Lung (tissue), 12 donors: Measurements from ENCODE around the gene ALDH3B1. TPM values are rescaled to one million over a fixed set of nuclear protein-coding genes. Genes with fewer than 3 reads are reported as not detected.

ENCODE experiments used
- ATAC-seq: fragments of 200-7000 bp; cut with Tn5 transposase; one replicate; pipeline ENCODE4 v1.9.1; 2020; ENCODE audit warnings: moderate number of reproducible peaks; ENCODE audit not compliant: insufficient read depth, low FRiP score
- DNase-seq, 3 donors: peaks; one replicate each; pipeline ENCODE4 v3.0.0-alpha.2; 2013 to 2017
- H3K27ac ChIP-seq, 2 donors: one replicate each; pipeline ENCODE4 v1.5.1; 2013; ENCODE audit warnings: mild to moderate bottlenecking in 2 of 2, moderate library complexity in 2 of 2, control low read depth in 1 of 2, inconsistent platforms in 1 of 2, low read depth in 1 of 2, low read length in 1 of 2
- H3K27me3 ChIP-seq, 3 donors: one replicate each; pipeline ENCODE4 v1.5.1; 2013; ENCODE audit warnings: low read length in 2 of 3; ENCODE audit not compliant: control insufficient read depth in 3 of 3, insufficient read depth in 3 of 3
- H3K36me3 ChIP-seq, 4 donors: one replicate each; pipeline ENCODE4 v1.5.1; 2013; ENCODE audit warnings: low read length in 4 of 4, mild to moderate bottlenecking in 1 of 4, moderate library complexity in 1 of 4; ENCODE audit not compliant: control insufficient read depth in 4 of 4, insufficient read depth in 4 of 4
- H3K4me1 ChIP-seq, 5 donors: one replicate each; pipeline ENCODE4 v1.5.1; 2013; ENCODE audit warnings: low read length in 5 of 5, mild to moderate bottlenecking in 2 of 5, moderate library complexity in 1 of 5; ENCODE audit not compliant: control insufficient read depth in 5 of 5, insufficient read depth in 5 of 5
- H3K4me3 ChIP-seq: one replicate; pipeline ENCODE4 v1.5.1; 2013; ENCODE audit warnings: mild to moderate bottlenecking, control low read depth, moderate library complexity
- H3K9ac ChIP-seq, 2 donors: one replicate each; pipeline ENCODE4 v1.5.1; 2013; ENCODE audit warnings: low read length in 2 of 2, control low read depth in 1 of 2; ENCODE audit not compliant: insufficient read depth in 1 of 2
- H3K9me3 ChIP-seq, 4 donors: one replicate each; pipeline ENCODE4 v1.5.1; 2013; ENCODE audit warnings: low read length in 3 of 4, mild to moderate bottlenecking in 1 of 4, moderate library complexity in 1 of 4; ENCODE audit not compliant: control insufficient read depth in 4 of 4, insufficient read depth in 3 of 4
- CTCF ChIP-seq: IDR thresholded peaks from 2 replicates; pipeline ENCODE4 v1.5.1; 2012; ENCODE audit warnings: mild to moderate bottlenecking; ENCODE audit errors: control extremely low read depth, extremely low read depth
- WGBS, 2 donors: extraction: QIAGEN DNeasy Blood & Tissue Kit; methylation state at CpG; one replicate each; pipeline ENCODE4 v1.1.7; 2013; 5-methylcytosine and 5-hydroxymethylcytosine counted together
- polyA plus RNA-seq, 2 donors: library from polyadenylated mRNA; stranded (reverse); fragments of 200-250 nt; gene quantifications; one replicate each; pipeline ENCODE4 v1.2.1, GENCODE V29; 2013
- total RNA-seq, 2 donors: library from RNA; depleted of rRNA in 1 of 2; stranded (reverse); fragments of >200 nt in 1 of 2; gene quantifications; one replicate each; pipeline ENCODE4 v1.2.1, GENCODE V29; 2014 to 2021
- donor health status: control.
- donor health status: control.
- donor health status: Bipolar disorder and iron deficiency.
- donor health status: healthy.
- donor health status: DM: yes; HTN: yes; CAD: no.

Gene ALDH3B1
- total and polyA plus RNA-seq, 4 donors = 45.6 to 165 (median 90.3) TPM

DNA sequence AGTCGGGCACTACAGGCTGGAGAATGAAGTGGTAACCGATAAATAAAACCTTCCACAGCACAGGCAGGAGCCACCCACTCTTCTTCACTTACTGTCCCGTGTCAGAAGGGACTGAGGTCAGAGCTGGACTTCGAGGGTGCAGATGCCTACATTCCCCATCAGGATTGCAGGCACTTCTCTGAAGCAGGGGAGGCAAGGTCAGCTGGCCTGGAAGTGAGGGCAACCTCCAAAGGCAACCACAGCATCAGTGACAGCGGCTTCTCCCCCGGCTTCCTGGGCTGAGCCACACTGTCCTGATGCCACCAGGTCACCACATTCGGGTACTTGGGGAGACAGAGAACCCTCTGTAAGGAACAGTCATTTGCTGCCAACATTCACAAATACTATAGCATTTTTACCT, 51.4 kb downstream of the ALDH3B1 start:
- 94 to 97% methylated on average over 7 of the region's 7 CpGs for WGBS, 2 donors
- ATAC-seq = no peak

DNA sequence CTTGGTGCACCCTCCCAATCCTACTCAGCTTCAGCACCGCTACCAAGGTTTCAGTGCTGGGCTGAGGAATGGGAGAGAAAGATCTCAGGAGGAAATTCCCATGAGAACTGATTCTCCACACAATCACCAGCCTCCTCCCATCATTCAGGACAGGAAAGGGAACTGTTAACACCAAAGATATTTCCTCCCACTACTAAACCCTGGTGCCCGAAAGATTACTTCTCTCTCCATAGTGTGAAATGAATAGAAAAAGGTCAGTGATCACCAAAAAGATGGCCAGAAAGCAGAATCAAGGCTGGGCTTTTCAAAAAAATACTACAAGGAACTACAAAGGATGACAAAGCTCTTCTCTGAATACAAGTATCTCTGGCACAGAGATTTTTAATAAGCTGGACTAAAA, 54.8 kb downstream of the ALDH3B1 start:
- 59 to 65% methylated on average over 2 of the region's 2 CpGs for WGBS, 2 donors
- Histone ChIP-seq H3K4me1 (peaks cover 0 to 1% (median 0%) of the 10 kb centered on the region in 5 donors), H3K36me3 (peaks cover 17 to 44% (median 24%) of the 10 kb centered on the region in 4 donors), H3K9me3 (no peaks in the 10 kb centered on the region), H3K27me3 (no peaks in the 10 kb centered on the region), H3K9ac (no peak overlapping the region), H3K4me3 (no peak overlapping the region), H3K27ac (no peak overlapping the region)
- no peak for TF ChIP-seq CTCF
- ATAC-seq (no peak), DNase-seq (no peak)

More for the DNA sequence above, 51.4 kb downstream of the ALDH3B1 start:
- no peak overlapping the region for H3K4me3 ChIP-seq
- no peaks in the 10 kb centered on the region for H3K9me3 ChIP-seq
- peaks cover 0 to under 1% (median 0%) of the 10 kb centered on the region in 5 donors for H3K4me1 ChIP-seq
- no peak for TF ChIP-seq CTCF
- no peak overlapping the region for H3K9ac ChIP-seq
- H3K27me3 ChIP-seq = no peaks in the 10 kb centered on the region
- H3K27ac ChIP-seq = no peak overlapping the region
- H3K36me3 ChIP-seq = peaks cover 8 to 29% (median 15%) of the 10 kb centered on the region in 4 donors
- DNase-seq = no peak

DNA sequence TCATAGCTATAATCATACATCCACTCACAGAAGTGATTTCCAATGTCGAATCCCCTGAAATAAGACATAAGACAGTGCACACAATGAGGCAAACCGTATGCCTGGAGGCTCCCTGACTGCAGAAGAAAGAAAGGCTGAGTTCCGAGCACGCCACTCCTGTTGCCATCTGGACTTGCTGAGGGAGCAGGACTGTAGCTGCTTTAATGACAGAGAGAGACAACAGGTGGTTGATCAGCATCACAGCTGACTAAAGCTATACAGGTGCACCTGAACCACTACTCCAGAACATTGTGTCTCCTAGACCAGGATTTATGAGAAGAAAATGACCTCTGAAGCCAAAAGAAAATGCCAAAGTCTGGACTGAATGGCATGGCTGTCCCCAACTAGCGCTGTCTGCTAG, 55.7 kb downstream of the ALDH3B1 start:
- Histone ChIP-seq H3K27ac (no peak overlapping the region), H3K4me3 (no peak overlapping the region), H3K4me1 (peaks cover 0 to 1% (median 0%) of the 10 kb centered on the region in 5 donors), H3K9me3 (no peaks in the 10 kb centered on the region), H3K27me3 (no peaks in the 10 kb centered on the region), H3K9ac (no peak overlapping the region), H3K36me3 (peaks cover 17 to 47% (median 25%) of the 10 kb centered on the region in 4 donors)
- TF ChIP-seq CTCF = no peak
- no peak for ATAC-seq
- no peak for DNase-seq
- WGBS, 2 donors = 94 to 99% methylated on average over 5 of the region's 5 CpGs

- no peak for DNase-seq
- Histone ChIP-seq H3K27ac (no peak overlapping the region), H3K9ac (no peak overlapping the region), H3K36me3 (peaks cover 17 to 47% (median 25%) of the 10 kb centered on the region in 4 donors), H3K4me1 (peaks cover 0 to 1% (median 0%) of the 10 kb centered on the region in 5 donors), H3K4me3 (no peak overlapping the region), H3K27me3 (no peaks in the 10 kb centered on the region), H3K9me3 (no peaks in the 10 kb centered on the region)
- 92 to 96% methylated on average over 3 of the region's 3 CpGs for WGBS, 2 donors
- no peak for ATAC-seq
- TF ChIP-seq CTCF = no peak
Measured at GRCh38 chr11:68066742-68067141, 56.6 kb downstream of the ALDH3B1 start.
